GM18526 (cell line): ENCODE results near the gene PSMA1.

ENCODE experiments used
- POLR2A ChIP-seq: IDR thresholded peaks from 3 replicates; pipeline ENCODE4 v1.6.1; 2011; ENCODE audit not compliant: insufficient read length; ENCODE audit errors: extremely low read depth

The PSMA1 gene

DNA sequence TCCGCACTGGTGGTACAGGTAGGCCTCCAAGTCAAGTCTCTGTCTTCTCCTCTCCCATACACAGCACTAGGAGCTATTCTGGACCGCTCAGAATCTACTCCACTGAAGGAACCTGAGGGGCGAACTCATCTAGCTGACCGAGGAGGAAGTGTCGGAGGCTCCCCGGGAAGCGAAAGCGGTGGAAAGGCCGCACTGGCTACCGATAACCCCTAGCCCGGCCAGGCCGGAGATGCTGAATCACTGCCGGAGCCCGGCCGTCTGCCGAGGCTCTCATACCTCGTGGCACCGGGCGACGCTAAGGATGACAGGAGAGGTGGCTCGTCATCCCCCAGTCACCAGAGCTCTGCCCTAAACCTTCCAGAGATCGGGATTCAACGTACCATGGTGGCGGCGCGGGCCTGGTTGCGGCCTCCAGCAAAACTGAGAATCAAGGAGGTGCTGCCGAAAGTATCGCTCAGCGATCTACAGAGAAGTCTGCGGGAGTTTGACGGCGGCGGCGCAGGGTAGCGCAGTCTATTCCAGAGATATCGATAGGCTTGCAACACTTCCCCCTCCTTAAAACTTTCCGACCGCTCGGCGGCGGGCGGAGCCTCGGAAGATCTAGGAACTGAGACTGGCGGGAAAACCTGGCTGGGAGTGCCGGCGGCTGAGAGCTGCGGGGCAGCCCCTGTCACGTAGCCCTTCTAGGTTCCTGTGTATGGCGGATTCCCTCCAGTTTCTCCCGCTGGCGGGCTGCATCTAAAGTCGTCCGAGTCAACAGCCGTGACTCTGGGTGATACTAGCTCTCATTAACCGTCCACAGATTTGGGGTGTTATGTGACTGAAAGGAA, at the start of gene PSMA1:
Gene PSMA1, minus strand, starts transcription at position 470 of the 830 bp plus-strand sequence. Its CDS starts 87 bp downstream, at position 383.
- peak; percentile 79 for TF ChIP-seq POLR2A

DNA sequence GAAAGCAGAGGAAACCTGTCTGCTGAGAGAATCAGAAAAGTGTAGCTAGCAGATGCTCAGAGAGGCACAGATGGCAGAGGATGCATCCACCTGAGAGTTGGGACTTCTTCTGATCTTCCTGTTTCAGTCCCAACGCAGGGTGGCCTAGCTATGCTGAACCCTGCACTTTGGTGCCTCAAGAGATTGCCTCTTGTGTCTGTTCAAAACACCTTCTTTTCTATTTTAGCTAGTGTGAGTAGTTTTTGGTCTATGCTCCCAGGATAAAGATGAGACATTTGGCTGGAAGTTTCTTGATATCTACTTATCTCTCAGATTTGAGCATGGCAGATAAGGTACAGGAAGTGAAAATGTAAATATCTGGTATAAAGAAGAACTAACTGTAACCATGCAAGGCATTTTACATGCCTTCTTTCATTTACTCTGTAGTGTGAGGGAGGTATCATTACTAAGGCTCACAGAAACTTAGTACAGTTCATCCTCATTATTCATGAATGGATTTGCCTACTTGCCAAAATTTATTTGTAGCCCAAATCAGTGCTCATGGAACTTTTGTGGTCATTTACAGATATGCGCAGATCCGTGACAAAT, 47.0 kb upstream of the PSMA1 start:
- no peak for TF ChIP-seq POLR2A

DNA sequence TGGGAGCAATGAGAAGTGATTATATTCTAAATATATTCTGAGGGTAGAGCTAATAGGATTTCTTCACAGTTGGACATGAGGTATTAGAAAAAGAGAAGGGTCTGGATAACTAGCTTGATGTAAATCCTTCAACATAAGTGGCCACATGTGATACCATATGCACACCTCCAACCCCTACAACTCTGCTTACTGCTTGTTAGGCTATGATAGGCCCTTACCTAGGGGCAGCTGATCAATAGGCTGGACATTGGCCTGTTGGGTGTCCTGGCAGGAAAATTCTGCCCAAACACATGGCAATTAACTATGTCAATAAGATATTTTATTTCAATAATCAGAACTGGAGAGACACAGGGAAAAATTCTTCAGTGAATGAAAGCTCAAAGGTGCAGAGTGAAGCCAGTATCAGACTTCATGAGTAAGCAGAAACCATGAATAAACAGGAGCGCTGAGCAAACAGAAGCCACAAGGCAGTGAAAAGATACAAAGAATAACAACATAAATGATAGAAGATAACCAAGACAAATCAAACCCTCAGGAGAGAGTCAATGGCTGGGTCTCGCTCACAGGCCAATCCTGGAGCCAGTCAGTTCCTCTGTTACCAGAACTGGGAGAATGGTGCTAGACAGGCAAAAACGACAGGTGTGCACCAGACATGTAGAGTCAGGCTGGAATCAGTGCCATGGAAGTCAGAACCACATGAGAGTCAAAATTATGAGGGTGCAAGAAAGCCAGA, 46.3 kb upstream of the PSMA1 start:
- TF ChIP-seq POLR2A = no peak

DNA sequence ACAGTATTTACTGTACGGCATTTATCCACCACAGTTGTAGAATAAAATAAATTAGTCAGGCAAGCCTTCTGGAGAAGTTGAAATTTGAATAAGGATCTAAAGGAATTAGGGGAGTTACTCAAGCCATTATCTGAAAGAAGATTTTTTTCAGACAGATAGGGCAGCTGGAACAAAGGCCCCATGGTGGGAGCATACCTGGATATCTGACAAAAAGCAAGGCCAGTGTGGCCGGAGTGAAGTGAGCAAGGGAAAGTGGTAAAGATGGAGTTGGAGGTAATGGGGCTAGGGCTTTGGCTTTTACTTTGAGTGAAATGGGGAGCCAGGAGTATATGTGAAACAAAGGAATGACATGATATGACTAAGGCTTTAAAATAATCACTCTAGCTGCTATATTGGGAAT, 45.7 kb upstream of the PSMA1 start:
- no peak for TF ChIP-seq POLR2A

DNA sequence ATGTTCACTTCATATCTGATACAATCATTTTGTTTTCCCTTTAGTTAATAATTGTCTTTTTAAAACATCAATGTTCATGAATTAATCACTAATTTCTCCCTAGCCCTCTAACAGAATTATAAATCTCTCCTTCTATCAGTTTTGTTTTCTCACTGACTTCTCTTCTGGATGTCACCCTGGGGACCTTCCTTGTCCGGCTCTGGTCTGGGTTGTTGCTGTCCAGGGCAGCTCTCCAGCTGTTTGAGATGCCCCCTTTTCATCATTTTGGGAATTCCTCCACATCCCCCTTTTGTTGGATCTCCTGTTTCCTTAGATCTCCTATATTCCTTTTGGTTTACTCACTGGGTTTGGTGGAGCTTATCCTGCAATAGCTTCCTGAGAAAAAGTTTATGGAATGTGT, 35.6 kb upstream of the PSMA1 start:
- no peak for TF ChIP-seq POLR2A

DNA sequence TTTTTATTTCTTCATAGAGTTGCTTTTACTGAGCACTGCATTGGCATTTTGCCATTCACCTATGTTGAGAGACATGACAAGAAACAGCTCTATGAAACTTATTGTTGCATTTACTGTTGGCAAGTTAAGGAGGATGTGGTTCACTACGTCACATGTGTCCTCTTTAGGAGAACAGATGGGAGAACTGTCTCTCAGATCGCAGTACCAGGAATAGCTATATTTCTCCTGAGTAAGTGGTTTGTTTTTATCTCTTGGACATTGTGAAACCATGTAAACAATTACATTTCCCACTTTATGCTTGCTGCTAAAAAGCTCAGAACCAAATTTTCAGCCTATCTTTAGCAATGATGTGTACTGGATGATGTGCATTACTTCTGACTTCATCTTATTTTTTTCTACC, 34.8 kb upstream of the PSMA1 start:
- TF ChIP-seq POLR2A = no peak

DNA sequence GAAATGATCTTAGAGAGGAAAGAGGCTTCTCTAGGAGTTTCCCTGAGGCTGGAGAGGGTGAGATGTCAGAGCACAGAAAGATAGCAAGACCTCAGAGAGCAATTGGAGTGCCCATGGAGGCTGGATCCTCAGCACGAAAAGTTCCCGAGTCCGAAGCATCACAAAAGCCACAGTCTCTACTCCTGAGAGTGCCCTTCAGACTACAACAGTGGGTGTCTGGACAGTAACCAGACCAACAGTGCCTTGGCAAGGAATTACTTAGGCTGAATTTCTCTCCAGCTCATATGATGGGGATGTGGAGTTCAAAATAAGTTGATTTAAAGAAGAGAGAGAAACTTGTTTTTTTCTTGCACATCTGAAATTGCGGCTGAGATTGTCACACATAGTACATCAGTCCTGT, 31.9 kb upstream of the PSMA1 start:
- no peak for TF ChIP-seq POLR2A

DNA sequence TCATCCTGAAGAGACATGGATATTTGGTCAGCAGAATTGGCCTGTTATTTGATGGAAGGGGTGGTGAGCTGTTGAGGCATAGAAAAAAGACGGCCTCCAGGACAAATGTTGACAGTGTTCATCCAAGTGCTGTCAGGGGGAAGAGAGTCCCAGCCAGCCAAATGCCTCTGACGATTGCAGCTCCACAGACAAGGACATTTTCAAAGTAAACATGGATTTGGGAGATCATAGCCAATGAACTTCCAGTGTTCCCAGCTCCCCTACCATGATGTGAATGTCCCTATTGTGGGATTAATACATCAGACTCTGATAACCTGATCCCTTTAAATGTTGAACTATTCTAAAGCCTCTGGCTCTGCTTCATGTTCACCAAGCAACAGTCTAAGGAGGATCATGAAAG, 31.2 kb upstream of the PSMA1 start:
- TF ChIP-seq POLR2A = no peak

DNA sequence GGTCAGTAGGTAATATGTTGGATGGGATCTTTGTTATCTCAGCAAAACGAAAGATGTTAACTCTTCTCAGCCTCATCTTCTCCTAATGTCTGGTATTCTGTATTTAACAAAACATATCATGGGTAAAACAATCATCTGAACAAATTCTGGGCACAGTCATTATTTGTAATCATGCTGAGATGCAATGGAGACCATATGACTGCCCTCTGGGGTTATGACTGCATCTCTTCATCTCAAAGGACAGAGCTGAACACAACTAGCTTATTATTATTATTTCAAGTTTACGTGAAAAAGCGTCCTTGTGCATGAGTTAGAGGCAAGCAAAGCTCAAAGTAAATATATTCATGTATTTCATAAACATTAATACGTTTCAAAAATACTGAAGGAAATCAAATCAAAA, 29.7 kb upstream of the PSMA1 start:
- no peak for TF ChIP-seq POLR2A

DNA sequence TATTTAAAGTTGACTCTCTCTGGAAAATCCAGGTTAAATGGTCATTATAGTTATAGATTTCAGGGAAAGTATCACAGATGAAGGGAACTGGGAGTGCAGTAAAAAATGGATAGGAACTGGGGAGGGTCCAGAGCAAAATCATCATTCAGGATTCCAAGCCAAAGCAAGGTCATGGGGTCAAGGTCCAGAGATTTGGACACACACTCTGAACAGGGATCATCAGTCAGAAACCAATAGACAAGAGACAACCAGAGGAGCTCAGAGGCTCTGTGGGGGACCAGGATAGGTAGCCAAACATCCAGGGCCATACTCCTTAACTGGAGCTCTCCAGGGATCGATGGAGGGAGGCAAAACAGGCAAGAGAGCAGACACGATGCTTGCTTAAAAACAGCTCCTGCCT, 27.3 kb upstream of the PSMA1 start:
- no peak for TF ChIP-seq POLR2A

DNA sequence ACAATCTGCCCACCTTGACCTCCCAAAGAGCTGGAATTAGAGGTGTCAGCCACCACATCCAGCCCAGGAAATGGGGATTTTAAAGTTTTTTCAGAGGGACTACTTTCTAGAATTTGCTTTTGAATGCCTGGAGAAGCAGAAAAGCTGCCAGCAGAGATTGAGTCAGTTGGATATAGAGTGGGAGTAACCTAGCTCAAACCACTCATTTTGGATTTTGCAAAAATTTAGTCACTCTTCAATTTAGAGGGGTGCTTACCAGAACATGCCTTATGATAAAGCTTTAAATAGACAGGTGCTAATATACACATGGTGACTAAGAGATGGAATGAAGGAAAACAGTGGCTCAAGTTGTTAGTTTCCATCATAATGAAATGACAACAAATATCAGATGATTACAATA, 26.5 kb upstream of the PSMA1 start:
- TF ChIP-seq POLR2A = no peak

DNA sequence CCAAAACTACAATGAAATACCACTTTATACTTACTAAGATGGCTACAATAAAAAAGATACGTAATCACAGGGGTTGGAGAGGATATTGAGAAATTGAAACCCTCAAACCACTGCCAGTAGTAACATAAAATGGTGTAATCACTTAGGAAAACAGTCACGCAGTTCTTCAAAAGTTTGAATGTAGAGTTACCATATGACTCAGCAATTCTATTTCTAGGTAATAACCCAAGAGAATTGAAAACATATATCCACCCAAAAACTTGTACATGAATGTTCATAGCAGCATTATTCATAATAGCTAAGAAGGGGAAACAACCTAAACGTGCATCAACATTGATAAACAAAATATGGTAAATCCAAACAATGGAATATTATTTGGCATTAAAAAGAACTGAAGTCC, 24.4 kb upstream of the PSMA1 start:
- TF ChIP-seq POLR2A = no peak

DNA sequence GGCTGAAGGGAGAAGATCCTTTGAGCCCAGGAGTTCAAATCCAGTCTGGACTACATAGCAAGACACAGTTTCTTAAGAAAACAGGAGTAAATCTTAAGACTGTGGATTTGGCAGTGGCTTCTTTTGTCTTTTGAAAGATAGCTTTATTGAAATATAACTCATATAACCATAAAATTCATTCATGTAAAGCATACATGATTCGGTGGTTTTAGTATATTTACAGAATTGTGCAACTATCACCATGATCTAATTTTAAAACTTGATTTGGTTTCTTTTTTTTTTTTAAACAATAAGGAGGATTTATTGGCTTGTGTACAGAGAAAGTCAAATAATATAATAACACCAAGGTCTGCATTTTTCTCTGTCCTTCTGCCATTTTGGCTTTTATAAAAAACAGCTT, 23.1 kb upstream of the PSMA1 start:
- no peak for TF ChIP-seq POLR2A

DNA sequence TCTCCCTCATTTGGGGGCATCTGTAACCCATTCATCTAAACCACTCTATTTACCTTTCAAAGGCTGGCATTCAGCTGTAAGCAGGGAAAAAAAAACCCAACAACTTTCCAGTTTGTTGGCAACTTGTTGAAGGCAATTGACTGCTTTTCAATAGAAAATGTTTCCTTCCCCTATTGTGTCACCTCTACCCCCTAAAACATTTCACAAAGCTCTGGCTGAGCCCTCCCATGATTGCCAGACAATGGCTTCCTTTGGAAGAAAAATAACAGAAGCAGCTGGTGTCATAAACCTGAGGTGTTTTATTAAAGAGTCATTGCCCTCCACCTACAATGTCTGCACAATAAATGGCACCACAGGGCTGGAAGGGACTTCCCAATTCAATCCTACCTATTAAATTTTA, 22.1 kb upstream of the PSMA1 start:
- no peak for TF ChIP-seq POLR2A

DNA sequence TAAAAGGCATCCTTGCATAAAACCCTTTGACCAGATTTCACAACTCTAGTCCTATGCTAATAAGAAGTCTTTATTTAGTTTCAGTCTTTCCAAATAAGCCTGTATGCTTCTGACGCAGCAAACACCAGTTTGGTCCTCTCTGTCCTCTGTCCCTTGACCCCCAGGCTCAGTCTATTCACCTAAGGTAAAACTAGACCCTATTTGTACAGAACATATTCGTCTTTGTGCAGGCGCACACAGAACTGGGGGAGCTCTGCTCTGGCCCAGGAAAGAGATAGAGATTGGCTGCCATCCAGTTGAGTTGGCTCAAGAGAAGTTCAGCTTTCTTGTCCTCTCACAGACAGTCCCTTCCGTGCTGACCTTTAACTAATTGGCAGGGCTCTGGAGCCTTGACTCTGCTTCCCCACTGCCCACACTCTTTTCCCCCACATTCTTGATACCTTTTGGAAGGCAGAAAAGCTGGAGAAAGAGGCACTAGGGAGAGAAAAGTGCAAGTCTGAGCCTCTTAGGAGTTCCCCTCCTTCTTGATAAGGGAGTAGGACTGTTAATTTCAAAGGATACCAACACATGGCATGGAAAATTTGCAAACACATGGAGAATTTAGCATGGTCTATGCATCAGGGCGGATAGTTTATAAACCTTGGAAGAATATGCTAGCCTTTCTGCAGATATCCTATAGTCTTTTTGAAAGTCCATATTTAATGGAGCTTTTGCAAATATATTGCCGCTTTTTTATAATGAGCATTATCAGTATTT, 21.2 kb upstream of the PSMA1 start:
- TF ChIP-seq POLR2A = no peak

DNA sequence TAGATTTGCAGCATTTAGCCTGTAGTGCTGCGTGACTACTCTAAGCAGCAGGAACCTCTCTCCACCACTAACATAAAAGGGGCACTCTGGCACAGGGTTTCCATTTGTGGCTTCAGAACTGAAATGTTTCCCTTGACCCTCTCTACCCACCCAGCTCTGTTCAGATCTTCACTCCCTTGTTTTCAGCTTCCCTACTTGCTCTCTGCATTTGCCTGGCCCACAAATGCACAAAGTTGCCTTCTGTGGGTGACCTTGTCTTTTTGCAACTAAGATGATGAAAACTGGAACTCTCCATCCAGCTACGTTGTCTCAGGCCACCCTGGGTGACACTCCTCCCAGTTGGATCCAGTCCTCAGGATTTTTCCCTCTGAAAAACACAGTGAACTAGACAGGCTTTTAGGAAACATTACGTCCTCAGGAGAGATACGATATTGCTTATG, 19.8 kb upstream of the PSMA1 start:
- no peak for TF ChIP-seq POLR2A

DNA sequence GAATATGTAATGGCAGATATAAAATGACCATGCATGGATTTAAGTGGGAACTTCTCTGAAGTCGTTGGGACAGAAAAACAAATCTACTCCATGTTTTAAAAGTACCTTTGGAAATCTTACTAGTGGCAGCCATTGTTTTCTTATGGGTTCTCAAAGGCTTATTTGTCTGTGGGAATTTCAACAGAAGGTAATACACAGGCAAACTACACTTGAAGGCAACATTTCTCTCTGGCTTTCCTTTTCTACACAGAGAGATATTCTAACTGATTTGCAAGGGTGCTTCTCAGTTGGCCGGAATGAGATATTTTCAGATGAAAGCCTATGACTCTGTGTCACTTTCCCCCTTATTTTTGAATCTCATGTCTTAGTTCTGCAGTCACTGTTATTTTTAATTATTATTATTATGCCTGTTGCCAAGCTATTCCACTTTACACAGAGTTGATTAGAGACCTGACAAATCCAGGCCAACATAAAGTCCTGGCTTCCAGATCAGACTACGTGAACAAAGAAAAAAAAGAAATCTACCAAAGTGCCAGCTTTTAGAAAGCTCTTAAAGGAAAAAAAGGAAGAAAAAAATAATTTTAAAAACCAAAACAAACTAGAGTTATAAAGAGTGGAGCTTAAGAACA, 18.9 kb upstream of the PSMA1 start:
- no peak for TF ChIP-seq POLR2A
